HG03342 (cell line): ENCODE results near the gene UBE2R2.
"Not testable (repeated sequence)": the region's sequence is repeated elsewhere in the genome, so short reads cannot be mapped to it uniquely, and the experiment has no call there.

ENCODE experiments used
- ATAC-seq: cut with Tn5 transposase; IDR thresholded peaks from one replicate; pipeline ENCODE4 v1.9.1; 2021; ENCODE audit warnings: mild to moderate bottlenecking, moderate library complexity; ENCODE audit not compliant: unreplicated experiment

UBE2R2 gene, protein sequence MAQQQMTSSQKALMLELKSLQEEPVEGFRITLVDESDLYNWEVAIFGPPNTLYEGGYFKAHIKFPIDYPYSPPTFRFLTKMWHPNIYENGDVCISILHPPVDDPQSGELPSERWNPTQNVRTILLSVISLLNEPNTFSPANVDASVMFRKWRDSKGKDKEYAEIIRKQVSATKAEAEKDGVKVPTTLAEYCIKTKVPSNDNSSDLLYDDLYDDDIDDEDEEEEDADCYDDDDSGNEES

GRCh38 chr9:33816327-33817252 lies at the start of gene UBE2R2:
Gene UBE2R2, plus strand, starts transcription at chr9:33817160. Its CDS starts 598 bp downstream, at chr9:33817758.
- peak; percentile 42 for ATAC-seq

DNA sequence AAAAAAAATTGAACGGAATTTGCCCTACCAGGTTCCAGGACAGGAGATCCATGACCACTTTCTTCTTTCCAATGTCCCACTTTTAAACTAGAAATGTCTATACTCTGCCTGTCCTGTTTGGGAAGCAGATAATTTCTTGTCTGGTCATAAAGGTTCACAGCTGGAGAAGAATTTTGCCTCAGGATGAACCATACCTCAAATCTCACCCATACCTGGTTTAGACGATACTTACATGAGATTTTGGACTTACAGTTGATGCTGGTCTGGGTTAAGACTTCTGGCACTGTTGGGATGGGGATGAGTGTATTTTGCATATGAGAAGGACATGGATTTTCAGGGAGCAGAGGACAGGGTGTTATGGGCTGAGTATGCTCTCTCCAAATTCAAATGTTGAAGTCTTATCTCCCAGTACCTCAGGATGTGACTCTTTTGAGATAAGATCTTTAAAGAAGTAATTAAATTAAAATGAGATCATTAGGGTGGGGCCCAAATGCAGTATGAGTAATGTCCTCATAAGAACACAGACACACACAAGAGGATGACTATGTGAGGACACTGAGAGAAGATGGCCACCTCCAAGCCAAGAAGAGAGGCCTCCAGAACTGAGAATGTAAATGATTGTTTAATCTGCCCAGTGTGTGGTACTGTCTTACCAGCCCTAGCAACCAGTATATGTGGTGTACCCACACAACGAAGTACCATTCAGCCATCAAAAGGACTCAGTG lies 46.6 kb upstream of the UBE2R2 start:
- not testable (repeated sequence) for ATAC-seq

GRCh38 chr9:33773135-33773534 lies 43.8 kb upstream of the UBE2R2 start:
- not testable (repeated sequence) for ATAC-seq

- ATAC-seq: not testable (repeated sequence)
Measured at GRCh38 chr9:33774074-33774659, 42.8 kb upstream of the UBE2R2 start.

DNA sequence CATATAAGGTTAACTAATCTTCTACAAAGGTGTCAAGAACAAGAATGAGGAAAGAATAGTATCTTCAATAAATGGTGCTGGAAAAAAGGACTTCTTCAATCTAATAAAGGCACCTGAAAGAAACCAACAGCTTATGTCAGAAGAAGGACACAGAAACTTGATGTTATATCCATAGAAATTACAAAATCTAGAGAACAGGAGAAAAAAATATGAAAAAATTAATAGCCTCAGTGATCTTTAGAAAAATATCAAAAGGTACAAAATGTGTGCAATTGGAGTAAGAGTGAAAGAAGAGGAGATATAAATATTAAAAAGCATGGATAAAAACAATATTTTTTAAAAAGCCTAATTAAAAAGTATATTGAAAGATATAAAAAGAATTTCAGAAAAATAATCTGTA lies 40.4 kb upstream of the UBE2R2 start:
- ATAC-seq: no peak

- ATAC-seq: peak; percentile 74
Measured at GRCh38 chr9:33778700-33779351, 38.1 kb upstream of the UBE2R2 start.

DNA sequence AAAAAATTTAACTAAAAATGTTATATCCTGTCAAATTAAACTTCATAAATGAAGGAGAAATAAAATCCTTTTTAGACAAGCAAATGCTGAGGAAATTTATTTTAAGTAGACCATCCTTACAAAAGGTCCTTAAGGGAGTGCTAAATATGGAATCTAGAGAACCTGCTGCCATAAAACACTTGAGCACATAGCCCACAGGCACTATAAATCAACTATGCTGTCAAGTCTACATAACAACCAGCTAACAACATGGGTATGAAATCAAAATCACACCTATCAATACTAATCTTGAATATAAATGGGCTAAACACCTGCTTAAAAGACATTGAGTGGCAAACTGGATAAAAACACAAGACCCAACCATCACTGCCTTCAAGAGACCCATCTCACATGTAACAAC lies 36.7 kb upstream of the UBE2R2 start:
- ATAC-seq: no peak

- no peak for ATAC-seq
Measured at GRCh38 chr9:33781736-33782135, 35.2 kb upstream of the UBE2R2 start.

DNA sequence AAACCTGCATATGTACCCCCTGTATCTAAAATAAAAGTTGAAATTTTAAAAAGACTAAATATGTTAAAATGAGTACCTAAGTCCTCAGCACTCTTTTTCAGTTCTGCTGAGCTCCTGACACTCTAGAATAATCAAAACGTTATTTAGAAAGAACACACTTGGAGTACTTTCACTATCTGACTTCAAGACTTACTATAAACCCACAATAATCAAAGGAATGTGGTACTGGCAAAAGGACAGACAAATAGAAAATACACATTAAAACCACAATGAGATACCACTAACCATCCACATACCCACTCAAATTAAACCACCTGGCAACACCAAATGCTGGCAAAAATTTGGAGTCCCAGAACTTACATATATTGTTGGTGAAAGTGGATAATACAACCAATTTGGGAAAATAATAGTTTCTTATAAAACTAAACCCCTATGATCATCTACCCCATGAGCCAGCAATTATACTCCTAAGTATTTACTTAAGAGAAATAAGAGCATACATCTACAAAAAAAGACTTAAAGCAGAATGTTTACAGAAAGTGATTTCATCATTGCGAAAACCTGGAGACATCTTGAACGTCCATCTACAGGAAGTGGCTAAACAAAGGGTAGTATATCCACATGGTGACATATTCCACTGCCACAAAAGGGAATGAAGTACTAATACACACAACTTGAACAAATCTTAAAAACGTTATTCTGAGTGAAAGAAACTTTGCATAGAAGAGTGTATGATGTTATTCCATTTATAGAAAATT lies 34.4 kb upstream of the UBE2R2 start:
- ATAC-seq: no peak

GRCh38 chr9:33785914-33786313 lies 31.0 kb upstream of the UBE2R2 start:
- ATAC-seq: no peak

DNA sequence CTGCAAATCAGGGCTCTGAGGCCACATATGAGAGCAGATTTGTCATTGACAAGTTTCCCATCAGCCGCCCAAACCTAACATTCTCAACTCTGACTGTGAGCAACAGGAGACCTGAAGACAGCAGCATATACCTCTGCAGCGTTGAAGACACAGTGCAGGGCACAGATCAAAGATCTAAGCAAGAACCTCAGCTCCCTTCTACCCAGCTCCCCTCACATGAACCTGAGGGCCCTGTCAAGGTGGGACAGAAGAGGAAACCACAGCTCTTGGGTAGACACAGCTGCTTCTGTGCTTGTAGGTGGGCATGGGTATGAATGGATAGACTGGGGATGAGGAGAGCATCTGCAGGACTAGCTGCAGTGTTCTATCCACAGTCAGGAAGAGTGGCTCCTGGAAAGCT lies 30.3 kb upstream of the UBE2R2 start:
- ATAC-seq: no peak

GRCh38 chr9:33787839-33788238 lies 29.1 kb upstream of the UBE2R2 start:
- ATAC-seq: no peak

DNA sequence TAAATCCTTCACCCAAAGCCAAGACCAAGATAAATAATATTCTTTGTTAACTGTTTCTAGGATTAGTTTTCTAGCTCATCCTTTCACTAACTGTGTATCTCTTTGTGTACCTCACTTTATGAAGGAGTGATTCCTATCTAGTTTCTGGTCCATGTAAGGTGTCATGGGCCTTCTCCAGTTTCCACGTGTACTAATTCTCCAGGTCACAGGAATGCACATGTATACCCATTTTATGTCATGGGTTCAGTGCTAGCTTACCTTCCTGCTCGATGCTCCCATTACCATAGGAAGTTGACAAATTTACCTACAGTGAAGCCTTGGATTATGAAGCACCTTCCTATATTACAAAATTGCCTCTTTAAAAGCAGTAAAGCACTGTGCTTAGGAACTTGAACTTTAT lies 27.5 kb upstream of the UBE2R2 start:
- not testable (repeated sequence) for ATAC-seq

GRCh38 chr9:33791117-33791516 lies 25.8 kb upstream of the UBE2R2 start:
- no peak for ATAC-seq

DNA sequence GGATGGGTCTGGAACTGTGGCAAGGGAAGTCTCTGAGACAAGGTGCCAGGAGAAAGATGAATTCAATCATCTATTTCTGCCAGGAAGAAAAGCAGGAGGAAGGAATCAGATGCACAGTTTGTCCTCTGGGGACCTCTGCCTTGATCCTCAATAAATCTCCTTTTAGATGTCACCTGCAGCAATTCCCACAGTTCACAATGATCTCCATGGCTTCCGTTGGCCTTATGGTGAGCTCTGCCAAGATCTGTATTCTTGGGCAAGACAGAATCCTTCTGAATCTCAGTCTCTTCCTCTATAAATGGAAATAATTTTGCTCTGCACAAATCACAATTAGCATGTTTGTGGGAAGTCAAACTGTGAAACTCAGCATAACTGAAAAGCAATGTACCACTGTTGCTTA lies 23.5 kb upstream of the UBE2R2 start:
- ATAC-seq: not testable (repeated sequence)

DNA sequence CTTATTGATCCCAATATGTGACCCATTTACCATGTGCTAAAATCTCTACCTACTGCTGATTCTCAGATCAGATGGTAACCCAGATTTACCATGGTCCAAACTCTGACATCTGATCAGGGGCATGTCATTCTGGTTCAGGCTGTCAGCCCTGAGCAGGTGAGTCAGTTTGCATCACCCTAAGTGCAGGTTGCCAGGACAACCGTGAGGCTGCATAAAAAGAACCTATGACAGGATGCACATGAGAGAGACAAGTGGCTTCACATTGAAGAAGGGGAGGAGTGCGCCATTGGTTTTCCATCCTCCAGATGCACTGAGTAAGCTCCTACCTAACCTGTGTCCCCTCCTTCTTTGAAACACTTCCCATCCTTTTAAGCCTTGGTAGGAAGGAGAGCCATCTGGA lies 22.4 kb upstream of the UBE2R2 start:
- no peak for ATAC-seq

GRCh38 chr9:33795281-33795680 lies 21.7 kb upstream of the UBE2R2 start, which contains the start of gene PRSS3:
Gene PRSS3, plus strand, starts transcription at chr9:33795561. Its CDS starts 13 bp downstream, at chr9:33795574.
- ATAC-seq: no peak

GRCh38 chr9:33795819-33796218 lies 21.1 kb upstream of the UBE2R2 start:
- ATAC-seq: no peak

DNA sequence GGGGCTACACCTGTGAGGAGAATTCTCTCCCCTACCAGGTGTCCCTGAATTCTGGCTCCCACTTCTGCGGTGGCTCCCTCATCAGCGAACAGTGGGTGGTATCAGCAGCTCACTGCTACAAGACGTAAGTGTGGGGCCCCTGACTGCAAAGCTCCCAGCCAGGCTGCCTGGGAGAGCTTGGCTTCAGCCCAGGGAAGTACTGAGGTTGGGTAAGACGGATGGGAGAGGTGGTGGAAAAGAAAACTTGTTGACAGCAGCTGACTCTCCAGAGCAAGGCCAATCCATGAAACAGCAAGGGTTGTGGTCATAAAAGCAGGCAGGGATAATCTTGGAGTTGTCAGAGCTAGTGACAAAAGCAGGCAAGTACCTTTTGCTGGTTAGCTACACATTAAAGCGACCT lies 20.3 kb upstream of the UBE2R2 start:
- not testable (repeated sequence) for ATAC-seq

DNA sequence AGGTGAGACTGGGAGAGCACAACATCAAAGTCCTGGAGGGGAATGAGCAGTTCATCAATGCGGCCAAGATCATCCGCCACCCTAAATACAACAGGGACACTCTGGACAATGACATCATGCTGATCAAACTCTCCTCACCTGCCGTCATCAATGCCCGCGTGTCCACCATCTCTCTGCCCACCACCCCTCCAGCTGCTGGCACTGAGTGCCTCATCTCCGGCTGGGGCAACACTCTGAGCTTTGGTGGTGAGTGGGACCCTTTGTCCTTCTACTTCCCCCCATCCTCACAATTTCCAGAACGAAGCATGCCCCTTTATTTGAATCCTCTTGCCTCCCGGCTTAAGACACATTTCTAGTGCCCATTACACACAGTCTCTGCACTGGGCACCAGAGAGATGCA lies 19.1 kb upstream of the UBE2R2 start:
- ATAC-seq: no peak
